ENCODE data around the gene ZBTB7A. TPM values are rescaled to one million over a fixed set of nuclear protein-coding genes. Genes with fewer than 3 reads are reported as not detected.

ZBTB7A gene
- total RNA-seq, 2 experiments from 2014 or later, result 46.6 TPM

DNA sequence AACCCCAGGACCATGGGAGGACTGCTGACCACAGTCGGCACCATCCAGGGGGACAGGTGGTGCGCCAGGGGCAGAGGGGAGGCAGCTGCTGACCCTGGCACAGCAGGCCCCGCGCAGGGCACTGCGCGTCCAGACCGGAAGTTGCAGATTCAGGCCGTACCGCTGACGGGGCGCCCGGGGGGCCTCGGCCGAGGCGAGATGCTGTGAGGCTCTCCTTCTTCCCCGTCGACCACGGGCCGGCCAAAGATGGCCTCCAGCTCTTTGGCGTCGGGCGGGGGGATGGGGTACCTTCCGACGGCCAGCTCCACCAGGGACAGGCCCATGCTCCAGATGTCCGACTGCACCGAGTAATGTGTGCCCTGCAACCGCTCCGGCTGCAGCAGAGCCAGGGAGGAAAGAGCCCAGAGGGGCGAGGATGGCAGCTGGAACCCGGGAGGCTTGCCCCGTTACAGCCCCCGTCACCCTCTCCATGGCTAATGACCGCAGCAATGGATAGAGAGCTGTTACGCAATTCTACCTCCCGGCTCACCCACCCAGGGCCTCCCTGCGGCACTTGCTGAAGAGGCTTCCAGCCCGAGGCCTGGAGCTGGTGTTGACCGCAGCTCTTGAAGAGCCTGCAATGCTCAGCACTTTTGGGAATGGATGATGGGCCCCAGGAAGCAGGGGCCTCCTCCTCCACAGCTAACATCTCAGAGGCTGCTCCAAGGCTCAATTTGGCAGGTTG lies 32.5 kb upstream of the ZBTB7A start:
- POLR2A ChIA-PET, result interaction anchor here (0.9 to 1.7 kb wide), 3 partner anchors 9 to 19 kb away, joined by 3 to 4 read pairs (median 4); no protein-coding TSS in a partner anchor
- Mint-ChIP-seq H3K9me3 (no peaks in the 10 kb centered on the region), H3K4me1 (ENCODE audit: low read depth) (peaks cover 6% of the 10 kb centered on the region), H3K4me3 (no peak overlapping the region), H3K27ac (no peak overlapping the region), H3K36me3 (ENCODE audit: low read depth) (peaks cover 11% of the 10 kb centered on the region), H3K27me3 (no peaks in the 10 kb centered on the region)
- TF ChIP-seq, protein P1, sequence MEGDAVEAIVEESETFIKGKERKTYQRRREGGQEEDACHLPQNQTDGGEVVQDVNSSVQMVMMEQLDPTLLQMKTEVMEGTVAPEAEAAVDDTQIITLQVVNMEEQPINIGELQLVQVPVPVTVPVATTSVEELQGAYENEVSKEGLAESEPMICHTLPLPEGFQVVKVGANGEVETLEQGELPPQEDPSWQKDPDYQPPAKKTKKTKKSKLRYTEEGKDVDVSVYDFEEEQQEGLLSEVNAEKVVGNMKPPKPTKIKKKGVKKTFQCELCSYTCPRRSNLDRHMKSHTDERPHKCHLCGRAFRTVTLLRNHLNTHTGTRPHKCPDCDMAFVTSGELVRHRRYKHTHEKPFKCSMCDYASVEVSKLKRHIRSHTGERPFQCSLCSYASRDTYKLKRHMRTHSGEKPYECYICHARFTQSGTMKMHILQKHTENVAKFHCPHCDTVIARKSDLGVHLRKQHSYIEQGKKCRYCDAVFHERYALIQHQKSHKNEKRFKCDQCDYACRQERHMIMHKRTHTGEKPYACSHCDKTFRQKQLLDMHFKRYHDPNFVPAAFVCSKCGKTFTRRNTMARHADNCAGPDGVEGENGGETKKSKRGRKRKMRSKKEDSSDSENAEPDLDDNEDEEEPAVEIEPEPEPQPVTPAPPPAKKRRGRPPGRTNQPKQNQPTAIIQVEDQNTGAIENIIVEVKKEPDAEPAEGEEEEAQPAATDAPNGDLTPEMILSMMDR (IDR thresholded peaks at IDR 0.05), result no peak
- intact Hi-C loops (cut with micrococcal nuclease), result no loop called here
- ATAC-seq (no peak), DNase-seq (no peak)
- CTCF ChIA-PET, result no interaction called here

DNA sequence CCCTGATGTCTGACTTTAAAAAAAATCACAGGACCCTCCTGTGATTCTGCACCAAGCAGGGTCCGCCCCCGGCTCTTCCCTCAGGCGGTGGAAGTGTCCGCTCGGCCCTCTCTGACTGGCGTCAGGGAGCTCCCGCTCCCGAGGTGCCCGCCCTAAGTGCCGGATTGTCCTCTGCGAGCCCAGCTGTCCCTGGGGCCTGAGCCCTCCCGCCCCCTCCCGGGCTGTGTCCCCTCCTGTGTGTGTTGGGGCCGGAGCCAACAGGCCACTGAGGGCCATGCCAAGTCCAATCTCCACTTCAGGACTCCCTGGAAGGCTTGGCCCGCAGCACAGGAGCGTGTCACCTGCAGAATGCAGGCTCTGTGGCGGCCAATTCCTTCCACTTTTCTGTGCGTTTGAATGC lies 31.8 kb upstream of the ZBTB7A start:
- no peak for ATAC-seq
- no peak for DNase-seq
- TF ChIP-seq, protein P1 (IDR thresholded peaks at IDR 0.05), result no peak
- CTCF ChIA-PET, result no interaction called here
- intact Hi-C loops (cut with micrococcal nuclease), result no loop called here
- peaks cover 13% of the 10 kb centered on the region for H3K36me3 Mint-ChIP-seq (ENCODE audit: low read depth)
- H3K9me3 Mint-ChIP-seq, result no peaks in the 10 kb centered on the region
- peaks cover 3% of the 10 kb centered on the region for H3K4me1 Mint-ChIP-seq (ENCODE audit: low read depth)
- no peaks in the 10 kb centered on the region for H3K27me3 Mint-ChIP-seq
- no peak overlapping the region for H3K4me3 Mint-ChIP-seq
- no peak overlapping the region for H3K27ac Mint-ChIP-seq
- POLR2A ChIA-PET, result interaction anchor here (0.9 to 1.7 kb wide), 3 partner anchors 9 to 19 kb away, joined by 3 to 4 read pairs (median 4); no protein-coding TSS in a partner anchor

DNA sequence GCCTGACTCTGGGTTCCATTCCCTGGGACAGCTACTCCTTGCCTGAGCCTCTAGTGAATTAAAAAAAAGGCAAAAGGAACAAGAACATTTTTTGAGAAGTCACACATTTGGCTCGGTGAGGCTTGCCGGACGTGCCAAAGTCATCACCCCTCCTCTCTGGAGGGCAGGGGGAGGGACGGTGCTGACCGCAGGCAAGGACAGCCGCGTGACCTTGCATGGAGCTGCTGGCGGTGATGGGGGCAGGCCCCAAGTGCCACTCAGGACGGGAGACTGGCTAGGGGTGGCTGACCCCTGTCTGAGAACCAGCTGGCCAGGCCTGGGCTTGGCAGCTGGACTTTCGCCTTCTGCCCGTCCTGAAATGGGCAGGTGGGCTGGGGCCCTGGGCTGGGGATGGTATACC lies 30.8 kb upstream of the ZBTB7A start:
- no peaks in the 10 kb centered on the region for H3K27me3 Mint-ChIP-seq
- intact Hi-C loops (cut with micrococcal nuclease), result no loop called here
- peaks cover 4% of the 10 kb centered on the region for H3K4me1 Mint-ChIP-seq (ENCODE audit: low read depth)
- no peaks in the 10 kb centered on the region for H3K9me3 Mint-ChIP-seq
- ChIA-PET POLR2A (no interaction called here), CTCF (interaction anchor here (1.8 kb wide), 1 partner anchor 43 kb away, joined by 5 read pairs; no protein-coding TSS in a partner anchor)
- ATAC-seq (no peak), DNase-seq (no peak)
- H3K4me3 Mint-ChIP-seq, result no peak overlapping the region
- peaks cover 19% of the 10 kb centered on the region for H3K36me3 Mint-ChIP-seq (ENCODE audit: low read depth)
- TF ChIP-seq, protein P1 (IDR thresholded peaks at IDR 0.05), result no peak
- no peak overlapping the region for H3K27ac Mint-ChIP-seq

DNA sequence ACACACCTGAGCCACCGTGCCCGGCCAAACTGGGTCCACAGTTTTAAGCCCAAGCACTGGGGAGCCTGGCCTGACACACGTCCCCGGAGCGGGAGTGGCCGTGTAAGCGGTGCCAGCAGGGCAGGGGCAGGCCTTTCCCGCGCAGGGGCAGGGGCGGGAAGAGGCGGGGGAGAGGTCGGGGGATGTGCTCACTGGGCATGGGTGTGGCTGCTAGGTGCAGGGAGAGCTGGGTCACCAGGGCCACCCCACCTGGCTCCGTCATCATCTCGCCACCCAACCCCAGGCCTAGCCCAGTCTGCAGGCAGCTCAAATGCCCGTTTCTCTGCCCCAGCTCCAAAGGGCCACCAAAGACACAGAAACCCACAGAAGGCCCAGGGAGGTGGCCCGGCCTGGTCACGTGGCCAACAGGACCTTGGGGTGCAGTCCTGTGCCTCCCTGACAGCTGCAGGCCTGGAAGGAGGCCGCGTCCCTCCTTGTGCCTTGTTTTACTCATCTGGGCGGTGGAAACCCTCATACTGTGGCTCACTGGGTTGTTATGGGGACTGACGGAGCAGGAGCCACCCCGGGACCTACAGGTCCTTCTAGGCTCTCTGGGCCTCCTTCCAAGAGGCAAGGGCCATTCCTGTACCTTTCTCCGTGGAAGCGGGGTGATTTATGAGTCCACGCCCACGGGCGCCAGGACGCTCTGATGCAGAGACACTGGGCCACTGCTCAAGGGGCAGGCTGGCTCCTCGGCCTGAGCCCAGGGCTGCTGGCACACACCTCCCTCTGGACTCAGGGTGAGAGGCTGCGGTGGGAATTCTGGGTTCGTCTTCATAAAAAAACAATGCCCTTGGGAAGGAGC lies 29.6 kb upstream of the ZBTB7A start:
- H3K27me3 Mint-ChIP-seq, result no peaks in the 10 kb centered on the region
- H3K36me3 Mint-ChIP-seq (ENCODE audit: low read depth), result peaks cover 19% of the 10 kb centered on the region
- H3K4me1 Mint-ChIP-seq (ENCODE audit: low read depth), result peaks cover 4% of the 10 kb centered on the region
- CTCF ChIA-PET, result interaction anchor here (1.8 kb wide), 1 partner anchor 44 kb away, joined by 5 read pairs; no protein-coding TSS in a partner anchor
- POLR2A ChIA-PET, result interaction anchor here (1.5 kb wide), 1 partner anchor 9 kb away, joined by 5 read pairs; no protein-coding TSS in a partner anchor
- intact Hi-C loops (cut with micrococcal nuclease), result no loop called here
- H3K4me3 Mint-ChIP-seq, result no peak overlapping the region
- H3K27ac Mint-ChIP-seq, result no peak overlapping the region
- DNase-seq, result no peak
- no peaks in the 10 kb centered on the region for H3K9me3 Mint-ChIP-seq
- TF ChIP-seq, protein P1 (IDR thresholded peaks at IDR 0.05), result no peak
- no peak for ATAC-seq

Data from activated CD8-positive, alpha-beta T cell treated with anti-CD3 and anti-CD28 coated beads for 36 hours (primary cell).